ENCODE measurements around the gene POLR1H. TPM values are rescaled to one million over a fixed set of nuclear protein-coding genes. Genes with fewer than 3 reads are reported as not detected.

POLR1H gene
- total RNA-seq, 1 experiment from 2014 or later: 31.9 TPM

DNA sequence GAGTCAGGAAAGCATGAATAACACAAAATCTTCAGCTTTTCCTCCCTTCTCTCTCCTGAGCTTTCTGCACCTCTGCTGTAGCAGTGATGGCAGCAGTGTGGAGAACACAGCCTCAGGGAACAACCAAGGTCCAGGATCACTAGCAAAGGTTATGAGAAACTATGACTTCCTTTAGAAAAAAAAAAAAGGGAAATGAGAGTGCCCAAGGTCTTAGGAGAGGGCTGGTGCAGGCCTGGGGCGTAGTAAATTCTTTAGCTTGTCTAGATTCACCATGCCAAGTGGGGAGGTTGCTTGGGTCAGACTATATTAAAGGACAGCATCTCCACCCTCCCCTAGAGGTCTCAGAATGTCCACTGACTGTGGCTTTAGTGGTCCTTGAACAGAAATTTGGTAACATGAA lies 40.4 kb upstream of the POLR1H start:
- no peak overlapping the region for H3K4me3 Mint-ChIP-seq
- no peak overlapping the region for H3T11ph ChIP-seq (ENCODE audit: low read length)
- H4K8ac ChIP-seq (replicated peaks; ENCODE audit: insufficient read length, low read depth, low read length): no peak overlapping the region
- H2BK20ac ChIP-seq (ENCODE audit: low read depth, low read length, poor library complexity, severe bottlenecking): no peak overlapping the region
- H2BK12ac ChIP-seq (ENCODE audit: insufficient read length, low read depth, low read length): no peak overlapping the region
- no peak overlapping the region for H4K91ac ChIP-seq (ENCODE audit: insufficient read length, low read depth, low read length)
- no peak overlapping the region for H4K5ac ChIP-seq (ENCODE audit: insufficient read length, low read depth, low read length)
- no peaks in the 10 kb centered on the region for H3K27me3 ChIP-seq (ENCODE audit: insufficient read depth, low read length)
- no peak overlapping the region for H3K14ac ChIP-seq (ENCODE audit: insufficient read depth, low read length)
- no peaks in the 10 kb centered on the region for H4K20me1 ChIP-seq (ENCODE audit: control insufficient read depth, insufficient read depth, insufficient read length)
- no peak overlapping the region for H3K56ac ChIP-seq (ENCODE audit: insufficient read length, low read depth, low read length)
- no peak overlapping the region for H2AK5ac ChIP-seq (ENCODE audit: insufficient read length, low read length)
- H3K18ac ChIP-seq (ENCODE audit: insufficient read length, low read depth, low read length): no peak overlapping the region
- no peak overlapping the region for H3K9ac ChIP-seq (ENCODE audit: extremely low read depth, insufficient read length, low read length)
- H3K4me2 ChIP-seq (ENCODE audit: insufficient read depth, insufficient read length, low read length): no peak overlapping the region
- no peak overlapping the region for H2BK120ac ChIP-seq (ENCODE audit: low read depth, low read length, poor library complexity, severe bottlenecking)
- H3K4me1 ChIP-seq (ENCODE audit: insufficient read depth, low read length): no peaks in the 10 kb centered on the region
- H2BK15ac ChIP-seq (ENCODE audit: low read depth, low read length): no peak overlapping the region
- H3K9me3 ChIP-seq (ENCODE audit: control insufficient read depth, low read depth, low read length): no peaks in the 10 kb centered on the region
- peak overlapping the region in 1 of 3 experiments; percentile 32; a peak in 1 of 7 replicates for H3K27ac Mint-ChIP-seq
- no CpG with 5 or more reads among the region's 1 CpG for WGBS (ENCODE audit: extremely low coverage, insufficient read length, low lambda C conversion rate)
- TF ChIP-seq, protein P1, sequence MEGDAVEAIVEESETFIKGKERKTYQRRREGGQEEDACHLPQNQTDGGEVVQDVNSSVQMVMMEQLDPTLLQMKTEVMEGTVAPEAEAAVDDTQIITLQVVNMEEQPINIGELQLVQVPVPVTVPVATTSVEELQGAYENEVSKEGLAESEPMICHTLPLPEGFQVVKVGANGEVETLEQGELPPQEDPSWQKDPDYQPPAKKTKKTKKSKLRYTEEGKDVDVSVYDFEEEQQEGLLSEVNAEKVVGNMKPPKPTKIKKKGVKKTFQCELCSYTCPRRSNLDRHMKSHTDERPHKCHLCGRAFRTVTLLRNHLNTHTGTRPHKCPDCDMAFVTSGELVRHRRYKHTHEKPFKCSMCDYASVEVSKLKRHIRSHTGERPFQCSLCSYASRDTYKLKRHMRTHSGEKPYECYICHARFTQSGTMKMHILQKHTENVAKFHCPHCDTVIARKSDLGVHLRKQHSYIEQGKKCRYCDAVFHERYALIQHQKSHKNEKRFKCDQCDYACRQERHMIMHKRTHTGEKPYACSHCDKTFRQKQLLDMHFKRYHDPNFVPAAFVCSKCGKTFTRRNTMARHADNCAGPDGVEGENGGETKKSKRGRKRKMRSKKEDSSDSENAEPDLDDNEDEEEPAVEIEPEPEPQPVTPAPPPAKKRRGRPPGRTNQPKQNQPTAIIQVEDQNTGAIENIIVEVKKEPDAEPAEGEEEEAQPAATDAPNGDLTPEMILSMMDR (conservative IDR thresholded peaks at IDR 0.05): no peak
- no peaks in the 10 kb centered on the region for H3K9me3 Mint-ChIP-seq
- H3K79me2 ChIP-seq (ENCODE audit: insufficient read depth, low read length): no peaks in the 10 kb centered on the region
- no peaks in the 10 kb centered on the region for H3K27me3 Mint-ChIP-seq (ENCODE audit: low read depth)
- H3K23me2 ChIP-seq (ENCODE audit: insufficient read length, low read depth, low read length, poor library complexity, severe bottlenecking): no peaks in the 10 kb centered on the region
- H3K36me3 Mint-ChIP-seq (ENCODE audit: insufficient read depth in 1 of 3, low read depth in 3 of 3): no peaks in the 10 kb centered on the region
- no peaks in the 10 kb centered on the region for H3K79me1 ChIP-seq (ENCODE audit: insufficient read depth, low read depth, low read length, poor library complexity, severe bottlenecking)
- no peak overlapping the region for H3K27ac ChIP-seq (ENCODE audit: insufficient read length, low read depth, low read length)
- no peak overlapping the region for H3K23ac ChIP-seq (ENCODE audit: insufficient read length, low read depth, low read length)
- no peak overlapping the region for H3K4ac ChIP-seq (ENCODE audit: low read depth, low read length)
- no peaks in the 10 kb centered on the region for H3K4me1 Mint-ChIP-seq
- H2AFZ ChIP-seq (ENCODE audit: low read length): no peak overlapping the region
- no peak overlapping the region for H2BK5ac ChIP-seq (ENCODE audit: insufficient read length, low read length)
- no peak for DNase-seq

All from H9 (cell line).